WTC11 (cell line): ENCODE measurements around the gene PPP1CA.

Experiments
- CREM ChIP-seq: sonication (generic); formaldehyde crosslinking; IDR thresholded peaks from 2 replicates; pipeline ENCODE4 v1.8.1; 2022; ENCODE audit warnings: mild to moderate bottlenecking, missing genetic modification reagents, moderate library complexity
- CTCF ChIP-seq: fragments of 200-600 bp; IDR thresholded peaks from 2 replicates; pipeline ENCODE4 v1.8.0; 2022; ENCODE audit warnings: antibody characterized with exemption
- FOXJ3 ChIP-seq: sonication (generic); formaldehyde crosslinking; IDR thresholded peaks from 2 replicates; pipeline ENCODE4 v1.9.0; 2021; ENCODE audit warnings: missing genetic modification reagents, mild to moderate bottlenecking, borderline replicate concordance
- FOXK1 ChIP-seq: sonication (generic); formaldehyde crosslinking; IDR thresholded peaks from 2 replicates; pipeline ENCODE4 v1.8.0; 2022; ENCODE audit warnings: mild to moderate bottlenecking, moderate library complexity, missing genetic modification reagents
- JAZF1 ChIP-seq: fragments of 250-450 bp; sonication (Bioruptor Pico); IDR thresholded peaks from 2 replicates; pipeline ENCODE4 v1.9.0; 2021; ENCODE audit warnings: moderate library complexity, mild to moderate bottlenecking, inconsistent platforms
- KAT7 ChIP-seq: sonication (generic); formaldehyde crosslinking; IDR thresholded peaks from 2 replicates; pipeline ENCODE4 v1.8.1; 2023; ENCODE audit warnings: missing genetic modification reagents, mild to moderate bottlenecking, borderline replicate concordance
- PRDM15 ChIP-seq: sonication (generic); formaldehyde crosslinking; IDR thresholded peaks from 2 replicates; pipeline ENCODE4 v1.8.0; 2022; ENCODE audit warnings: missing genetic modification reagents
- TEAD4 ChIP-seq: sonication (generic); formaldehyde crosslinking; IDR thresholded peaks from 2 replicates; pipeline ENCODE4 v1.8.0; 2022; ENCODE audit warnings: mild to moderate bottlenecking, missing genetic modification reagents
- ZNF423 ChIP-seq: fragments of 250-450 bp; sonication (Bioruptor Pico); IDR thresholded peaks from 2 replicates; pipeline ENCODE4 v2.1.2; 2022; ENCODE audit warnings: mild to moderate bottlenecking, moderate library complexity
- ZNF512 ChIP-seq: sonication (generic); formaldehyde crosslinking; IDR thresholded peaks from 2 replicates; pipeline ENCODE4 v1.8.1; 2022; ENCODE audit warnings: missing genetic modification reagents, borderline replicate concordance

GRCh38 chr11:67366961-67367760 is 34.5 kb downstream of the PPP1CA start:
- TF ChIP-seq CTCF (no peak), KAT7 (CRISPR knock-in tag) (no peak), FOXK1 (CRISPR knock-in tag) (no peak), CREM (CRISPR knock-in tag) (no peak), TEAD4 (CRISPR knock-in tag) (no peak), ZNF423 (CRISPR knock-in tag) (no peak), FOXJ3 (CRISPR knock-in tag) (no peak), ZNF512 (CRISPR knock-in tag) (no peak), PRDM15 (CRISPR knock-in tag) (no peak), JAZF1 (CRISPR knock-in tag) (no peak)
